GM19438 (cell line): ENCODE measurements around the gene COL24A1.
"Not testable (repeated sequence)": the region's sequence is repeated elsewhere in the genome, so short reads cannot be mapped to it uniquely, and the experiment has no call there.

Source experiments
- ATAC-seq: cut with Tn5 transposase; IDR thresholded peaks from one replicate; pipeline ENCODE4 v1.9.1; 2021; ENCODE audit warnings: low read depth; ENCODE audit not compliant: unreplicated experiment

The COL24A1 gene

DNA sequence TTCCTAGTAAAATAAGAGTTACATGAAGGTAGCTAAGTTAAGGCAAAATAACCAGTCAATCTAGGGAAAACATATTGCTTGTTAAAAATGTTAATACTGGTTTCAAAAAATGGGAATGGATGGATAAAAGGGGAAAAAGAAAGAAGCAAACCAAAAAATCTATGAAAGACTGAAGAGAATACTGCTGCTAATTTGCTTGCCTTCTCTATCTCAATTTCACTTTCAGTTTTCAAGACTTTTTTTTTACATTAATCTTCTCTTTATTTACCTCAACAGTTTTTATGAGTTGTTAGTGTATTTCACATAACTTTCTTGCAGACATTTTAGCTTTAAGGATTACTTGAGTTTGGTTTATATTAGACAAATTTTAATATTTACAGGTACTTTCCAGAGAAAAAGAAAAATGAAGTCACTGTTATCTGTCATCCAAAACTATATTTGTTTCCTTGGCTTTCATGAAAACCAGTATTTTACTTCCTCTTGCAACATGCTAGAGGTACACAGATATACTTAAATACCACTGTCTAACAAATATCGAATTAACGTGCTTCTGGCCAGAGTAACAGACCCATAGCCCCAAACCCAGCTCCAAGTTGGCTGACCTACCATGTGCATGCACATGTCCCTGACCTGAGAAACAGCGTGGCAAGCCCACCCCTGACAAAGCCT lies 70.7 kb downstream of the COL24A1 start:
- no peak for ATAC-seq

DNA sequence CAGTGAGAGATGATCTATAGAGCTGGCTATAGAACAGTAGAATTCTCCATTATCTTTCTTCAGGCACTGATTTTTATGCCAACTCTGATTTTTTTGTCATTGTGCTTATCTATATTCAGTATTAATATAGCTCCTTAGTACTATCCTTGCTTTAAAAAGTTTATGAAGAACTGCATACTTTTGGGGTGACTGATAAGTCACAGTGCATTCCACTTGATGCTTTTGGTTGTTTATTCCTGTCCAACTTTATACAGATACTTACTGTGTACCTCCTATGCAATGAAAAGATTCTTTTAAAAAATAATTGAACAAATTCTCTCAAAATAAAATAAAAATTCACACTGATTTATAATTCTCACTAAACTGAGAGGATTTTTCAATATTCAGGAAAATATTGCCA lies 71.6 kb downstream of the COL24A1 start:
- ATAC-seq: no peak

DNA sequence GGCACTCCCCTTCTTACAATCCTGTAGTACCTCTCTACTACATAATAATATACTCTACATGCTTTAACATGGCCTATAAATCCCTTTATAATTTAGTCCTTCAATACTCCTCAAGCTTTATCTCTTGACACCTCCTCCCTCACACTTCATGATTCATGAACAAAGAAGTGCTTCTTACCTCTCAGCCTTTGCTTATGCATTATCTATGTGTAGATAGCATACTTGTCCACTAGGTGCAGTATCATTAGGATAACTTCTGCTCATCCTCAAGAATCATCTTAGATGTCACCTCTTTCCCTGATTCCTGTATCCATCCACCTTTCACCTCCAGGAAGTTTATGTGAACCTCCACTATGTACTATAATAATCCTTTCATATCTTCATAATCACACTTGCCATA lies 74.4 kb downstream of the COL24A1 start:
- ATAC-seq: no peak

DNA sequence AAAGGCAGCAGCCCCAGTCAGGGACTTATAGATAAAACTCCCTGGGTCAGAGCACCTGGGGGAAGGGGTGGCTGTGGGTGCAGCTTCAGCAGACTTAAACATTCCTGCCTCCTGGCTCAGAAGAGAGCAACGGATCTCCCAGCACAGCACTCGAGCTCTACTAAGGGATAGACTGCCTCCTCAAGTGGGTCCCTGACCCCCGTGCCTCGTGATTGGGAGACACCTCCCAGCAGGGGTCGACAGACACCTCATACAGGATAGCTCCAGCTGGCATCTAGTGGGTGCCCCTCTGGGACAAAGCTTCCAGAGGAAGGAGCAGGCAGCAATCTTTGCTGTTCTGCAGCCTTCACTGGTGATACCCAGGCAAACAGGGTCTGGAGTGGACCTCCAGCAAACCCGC lies 84.1 kb downstream of the COL24A1 start:
- ATAC-seq: not testable (repeated sequence)

DNA sequence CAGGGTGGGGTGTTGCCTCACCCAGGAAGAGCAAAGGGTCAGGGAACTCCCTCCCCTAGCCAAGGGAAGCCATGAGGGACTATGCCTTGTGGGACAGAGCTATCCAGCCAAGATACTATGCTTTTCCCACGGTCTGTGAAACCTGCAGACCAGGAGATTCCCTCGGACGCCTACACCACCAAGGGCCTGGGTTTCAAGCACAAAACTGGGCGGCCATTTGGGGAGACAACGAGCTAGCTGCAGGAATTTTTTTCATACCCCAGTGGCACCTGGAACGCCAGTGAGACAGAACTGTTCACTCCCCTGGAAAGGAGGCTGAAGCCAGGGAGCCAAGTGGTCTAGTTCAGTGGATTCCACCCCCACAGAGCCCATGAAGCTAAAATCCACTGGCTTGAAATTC lies 84.7 kb downstream of the COL24A1 start:
- not testable (repeated sequence) for ATAC-seq

DNA sequence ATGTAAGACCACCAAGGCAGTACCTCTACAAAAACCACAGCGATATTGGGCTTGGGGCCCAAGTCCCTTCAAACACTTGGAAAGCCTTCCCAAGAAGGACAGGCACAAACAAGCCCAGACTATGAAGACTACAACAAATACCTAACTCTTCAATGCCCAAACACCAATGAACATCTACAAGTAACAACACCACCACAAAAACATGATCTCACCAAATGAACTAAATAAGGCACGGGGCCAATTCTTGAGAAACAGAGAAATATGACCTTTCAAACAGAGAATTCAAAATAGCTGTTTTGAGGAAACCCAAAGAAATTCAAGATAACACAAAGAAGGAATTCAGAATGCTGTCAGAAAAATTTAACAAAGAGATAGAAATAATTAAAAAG lies 86.8 kb downstream of the COL24A1 start:
- ATAC-seq: no peak

DNA sequence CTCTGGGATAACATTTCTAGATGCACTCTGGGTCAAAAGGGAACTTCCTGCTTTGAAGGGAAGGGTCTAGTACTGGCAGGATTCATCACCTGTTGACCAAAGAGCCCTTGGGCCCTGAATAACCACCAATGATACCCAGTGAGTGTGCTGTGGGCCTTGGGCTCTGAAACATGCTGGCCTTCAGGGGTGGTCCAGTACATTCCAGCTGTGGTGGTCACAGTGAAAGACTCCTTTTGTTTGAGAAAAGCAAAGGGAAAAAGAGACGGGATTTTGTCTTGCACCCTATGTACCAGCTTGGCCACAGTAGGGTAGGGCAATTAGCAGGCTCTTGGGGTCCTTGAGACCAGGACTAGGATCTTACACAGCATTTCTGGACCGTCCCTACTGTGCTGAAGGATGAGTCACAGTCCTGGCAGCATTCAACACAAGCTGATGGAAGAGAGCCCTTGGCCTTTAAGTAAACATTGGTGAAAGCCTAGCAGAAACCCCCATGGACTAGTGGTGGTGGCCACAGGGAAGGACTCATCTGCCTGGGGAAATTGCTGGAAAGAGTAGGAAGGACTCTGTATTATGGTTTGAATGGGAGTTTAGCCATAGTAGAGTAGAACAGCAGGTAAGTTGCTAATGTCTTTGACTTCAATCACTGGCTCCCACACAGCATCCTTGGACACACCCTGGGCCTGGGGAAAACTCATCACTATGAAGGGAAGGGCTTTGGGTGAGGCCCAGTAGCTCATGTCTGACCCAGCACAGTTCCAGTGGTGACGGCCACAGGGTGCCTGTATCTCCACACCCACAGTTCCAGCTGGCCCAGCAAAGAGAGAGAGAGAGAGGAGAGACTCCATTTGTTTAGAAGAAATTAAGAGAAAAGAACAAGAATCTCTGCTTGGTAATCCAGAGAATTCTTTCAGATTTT lies 87.5 kb downstream of the COL24A1 start:
- ATAC-seq: no peak

DNA sequence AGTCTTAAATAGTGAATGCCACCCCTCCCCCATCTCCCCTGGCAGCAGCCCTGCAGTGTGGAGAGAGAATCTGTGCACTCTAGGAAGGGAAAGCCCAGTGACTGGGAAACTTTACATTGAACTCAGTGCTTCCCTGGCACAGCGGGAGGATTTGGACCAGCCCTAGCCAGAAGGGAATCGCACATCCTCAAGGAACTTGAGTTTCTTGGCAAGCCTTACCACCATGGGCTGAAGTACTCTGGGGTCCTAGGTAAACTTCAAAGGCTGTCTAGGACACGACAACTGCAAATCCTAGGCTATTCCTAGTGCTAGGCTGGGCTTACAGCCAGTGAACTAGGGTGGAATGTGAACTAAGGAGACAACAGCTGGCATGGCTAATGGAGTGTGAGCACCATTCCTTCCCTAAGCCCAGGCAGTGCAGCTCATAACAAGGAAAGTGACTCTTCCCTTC lies 88.3 kb downstream of the COL24A1 start:
- ATAC-seq: no peak

DNA sequence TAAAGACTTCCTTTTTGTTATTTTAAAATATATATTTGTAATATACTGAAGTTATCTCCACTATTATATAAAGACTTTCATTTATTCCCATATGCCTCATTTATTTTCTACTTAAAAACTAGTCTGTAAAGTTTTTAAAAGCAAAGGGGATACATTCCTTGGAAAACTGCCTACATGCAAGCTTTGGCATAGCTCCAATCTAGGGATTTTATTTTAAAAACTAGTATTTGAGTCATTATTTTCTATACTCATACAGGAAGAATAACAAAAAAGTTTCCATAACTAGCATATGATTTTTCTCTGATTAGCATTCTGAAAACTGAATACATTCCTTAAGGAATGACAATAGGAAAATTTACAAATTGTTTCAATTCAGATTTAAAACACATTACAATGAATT lies 88.9 kb downstream of the COL24A1 start:
- no peak for ATAC-seq

DNA sequence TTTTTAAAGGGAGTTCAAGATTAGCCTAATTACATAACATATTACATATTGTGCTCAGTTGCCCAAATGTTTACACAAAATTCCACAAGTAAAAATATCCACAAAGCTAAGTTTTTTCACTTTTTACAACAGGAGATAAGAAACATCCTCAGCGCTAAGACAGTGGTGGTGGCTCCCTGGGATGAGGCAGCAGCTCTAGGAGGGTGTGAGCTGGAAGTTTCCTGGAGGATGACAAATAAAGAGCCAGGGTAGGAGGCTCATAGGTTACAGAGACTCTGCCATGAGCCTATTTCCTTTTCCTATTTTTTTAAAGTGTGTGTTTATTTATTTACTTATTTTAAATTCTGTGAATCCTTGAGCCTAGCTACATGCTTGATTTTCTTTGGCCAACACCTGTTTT lies 91.7 kb downstream of the COL24A1 start:
- ATAC-seq: no peak

DNA sequence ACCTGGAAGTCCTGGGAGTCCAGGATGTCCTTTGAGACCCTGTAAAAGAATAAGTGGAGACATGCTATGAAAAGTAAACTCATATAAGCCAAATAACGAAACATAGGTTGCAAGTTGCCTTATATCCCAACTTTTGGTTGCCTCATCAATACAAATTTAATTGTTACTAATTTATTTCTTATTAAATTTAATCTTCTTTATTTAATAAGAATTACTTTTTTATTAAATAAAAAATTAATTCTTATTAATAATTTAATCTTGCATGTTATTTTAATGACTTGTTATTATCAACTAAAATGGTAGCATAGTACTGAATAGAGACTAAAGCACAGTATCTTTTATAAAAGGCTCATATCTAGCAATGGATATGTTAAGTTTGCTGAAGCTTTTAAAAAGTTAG lies 92.9 kb downstream of the COL24A1 start:
- ATAC-seq: no peak

DNA sequence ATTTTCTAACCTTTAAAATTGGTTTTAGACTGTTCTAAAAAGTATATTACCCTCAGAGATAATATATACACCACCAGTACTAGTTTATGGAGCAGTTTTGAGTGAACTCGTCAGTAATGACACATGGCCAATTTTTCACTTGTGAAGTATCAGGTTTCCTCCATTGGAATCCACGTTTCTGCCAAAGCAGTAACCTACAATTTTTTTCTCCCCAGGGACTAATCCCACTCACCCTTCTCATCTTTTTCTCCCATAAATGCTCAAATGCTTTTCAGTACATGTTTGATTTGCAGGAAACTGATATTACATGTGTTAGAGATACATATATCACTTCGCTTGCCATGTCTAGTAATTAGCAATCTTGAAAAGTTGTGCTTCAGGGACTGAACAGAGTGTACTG lies 94.1 kb downstream of the COL24A1 start:
- no peak for ATAC-seq

DNA sequence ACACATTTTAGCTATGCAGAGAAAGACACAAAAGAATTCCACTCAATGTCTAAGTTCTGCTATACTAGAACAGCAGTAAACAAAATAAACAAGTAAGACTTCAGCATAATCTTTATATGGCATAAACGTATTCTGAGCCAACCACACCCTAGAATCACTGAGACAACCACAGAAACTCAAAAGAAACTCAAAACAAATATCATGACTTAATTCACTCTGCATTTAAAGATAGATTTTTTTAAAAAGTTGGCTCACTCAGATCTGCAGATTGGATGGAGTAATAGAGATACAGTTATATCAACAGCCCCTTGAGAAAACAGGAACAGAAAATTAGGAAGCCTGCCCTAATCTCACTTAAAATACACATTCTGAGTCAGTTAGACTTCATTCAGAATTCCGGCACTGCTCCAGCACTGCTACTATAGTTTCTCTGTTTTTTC lies 95.0 kb downstream of the COL24A1 start:
- ATAC-seq: no peak

DNA sequence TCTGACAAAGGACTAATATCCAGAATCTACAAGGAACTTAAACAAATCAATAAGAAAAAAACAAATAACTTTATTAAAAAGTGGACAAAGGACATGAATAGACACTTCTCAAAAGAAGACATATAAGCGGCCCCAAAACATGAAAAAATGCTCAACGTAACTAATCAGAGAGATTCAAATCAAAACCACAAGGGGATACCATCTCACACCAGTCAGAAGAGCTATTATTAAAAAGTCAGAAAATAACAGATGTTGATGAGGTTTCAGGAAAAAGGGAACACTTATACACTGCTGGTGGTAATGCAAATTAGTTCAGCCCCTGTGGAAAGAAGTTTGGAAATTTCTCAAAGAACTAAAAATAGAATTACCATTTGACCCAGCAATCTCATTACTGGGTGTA lies 102.2 kb downstream of the COL24A1 start:
- no peak for ATAC-seq

DNA sequence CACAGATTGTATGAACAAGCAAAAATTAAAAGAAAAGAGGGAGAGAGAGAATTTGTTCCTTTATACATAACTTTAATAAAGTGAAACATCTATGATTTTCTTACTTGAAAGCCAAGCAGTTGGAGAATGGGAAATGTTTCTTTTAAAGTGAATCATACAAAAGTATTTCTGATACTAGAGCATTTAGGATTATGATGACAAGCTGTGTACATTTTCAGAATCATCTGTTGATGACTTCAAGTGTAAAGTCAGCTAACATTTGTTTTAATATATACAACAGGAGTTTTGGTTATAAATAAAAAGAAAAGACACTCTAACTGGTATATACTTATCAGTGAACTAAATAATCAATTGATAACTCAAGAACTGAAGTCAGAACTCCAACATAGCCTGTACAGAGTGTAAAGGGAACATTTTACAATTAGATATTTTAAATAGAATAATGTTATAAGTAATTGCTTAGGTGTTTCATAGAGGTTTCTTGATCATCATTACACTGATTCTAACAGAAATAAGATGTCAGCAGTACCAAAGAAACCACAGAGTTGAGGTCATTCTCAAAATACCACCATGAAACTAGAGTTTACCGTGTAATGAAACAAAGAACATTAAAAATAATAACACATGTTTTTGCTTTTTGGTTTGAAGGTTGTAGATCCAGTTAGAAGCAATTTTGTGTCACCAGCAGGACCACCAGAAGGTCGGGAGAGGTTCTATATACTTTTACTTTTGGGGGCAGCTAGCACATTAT lies 103.4 kb downstream of the COL24A1 start:
- ATAC-seq: no peak

DNA sequence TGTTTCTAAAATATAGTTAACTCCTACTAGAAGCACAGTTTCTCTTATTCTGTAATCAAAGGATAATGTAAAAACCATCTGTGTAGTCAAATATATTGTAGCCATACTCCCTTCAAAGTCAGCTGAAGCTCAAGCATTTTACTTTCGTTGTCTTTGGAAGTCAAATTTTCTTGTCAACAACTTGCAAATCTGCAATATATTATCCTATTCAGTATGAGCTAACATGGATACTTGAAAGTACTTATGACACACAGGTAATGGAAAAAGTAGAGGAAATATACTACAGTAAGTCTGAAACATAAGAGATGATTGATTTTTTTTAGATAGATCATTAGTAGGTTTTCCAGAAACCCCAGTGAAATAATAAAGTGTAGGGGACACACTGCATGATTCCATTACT lies 121.5 kb downstream of the COL24A1 start:
- no peak for ATAC-seq

DNA sequence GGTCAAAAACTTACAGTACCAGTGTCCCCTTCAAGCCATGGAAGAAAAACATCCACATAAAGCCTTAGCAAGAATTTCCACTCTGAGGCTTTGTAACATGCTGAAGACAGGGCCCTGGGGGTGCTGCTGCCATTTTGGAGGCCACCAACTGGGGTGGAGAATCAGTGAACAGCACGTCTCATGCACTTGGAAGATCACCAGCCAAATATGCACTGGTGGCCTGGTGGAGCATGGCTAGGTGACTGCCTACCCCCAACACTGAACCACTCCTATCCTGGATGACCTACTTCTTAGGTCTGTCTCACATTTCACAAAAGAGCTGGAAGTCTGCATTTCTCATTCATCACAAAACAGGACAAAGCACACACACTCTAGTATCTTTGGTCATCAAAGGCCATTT lies 126.4 kb downstream of the COL24A1 start:
- no peak for ATAC-seq

DNA sequence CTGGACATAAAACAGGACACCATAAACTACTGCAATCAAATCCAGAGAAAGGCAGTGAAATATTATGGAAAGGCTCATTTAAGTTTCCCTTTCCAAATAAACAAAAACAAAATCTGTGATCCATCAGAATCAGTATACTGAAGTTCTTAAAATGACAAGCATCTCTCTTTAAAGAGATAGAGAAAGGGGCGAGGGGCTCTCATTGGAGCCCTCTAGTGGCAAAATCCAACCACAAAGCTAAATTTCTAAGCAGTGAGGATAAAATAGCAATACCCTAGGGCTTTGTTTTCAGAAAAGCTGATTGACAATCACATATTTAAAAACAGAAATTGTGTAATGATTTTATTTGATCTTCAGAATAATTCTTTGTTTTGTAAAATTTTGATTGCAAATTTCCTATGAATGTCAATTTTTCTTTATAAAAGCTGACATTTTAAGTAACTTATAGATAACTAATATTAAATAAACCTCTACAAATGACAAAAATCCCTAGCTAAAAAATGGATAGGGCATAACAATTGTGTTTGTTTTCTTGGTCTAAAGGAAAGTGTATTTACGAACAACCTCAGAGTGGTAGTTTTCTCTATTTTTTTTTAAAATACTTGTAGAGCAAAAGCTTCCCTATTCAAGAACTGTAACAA lies 138.2 kb downstream of the COL24A1 start:
- peak; percentile 76 for ATAC-seq

DNA sequence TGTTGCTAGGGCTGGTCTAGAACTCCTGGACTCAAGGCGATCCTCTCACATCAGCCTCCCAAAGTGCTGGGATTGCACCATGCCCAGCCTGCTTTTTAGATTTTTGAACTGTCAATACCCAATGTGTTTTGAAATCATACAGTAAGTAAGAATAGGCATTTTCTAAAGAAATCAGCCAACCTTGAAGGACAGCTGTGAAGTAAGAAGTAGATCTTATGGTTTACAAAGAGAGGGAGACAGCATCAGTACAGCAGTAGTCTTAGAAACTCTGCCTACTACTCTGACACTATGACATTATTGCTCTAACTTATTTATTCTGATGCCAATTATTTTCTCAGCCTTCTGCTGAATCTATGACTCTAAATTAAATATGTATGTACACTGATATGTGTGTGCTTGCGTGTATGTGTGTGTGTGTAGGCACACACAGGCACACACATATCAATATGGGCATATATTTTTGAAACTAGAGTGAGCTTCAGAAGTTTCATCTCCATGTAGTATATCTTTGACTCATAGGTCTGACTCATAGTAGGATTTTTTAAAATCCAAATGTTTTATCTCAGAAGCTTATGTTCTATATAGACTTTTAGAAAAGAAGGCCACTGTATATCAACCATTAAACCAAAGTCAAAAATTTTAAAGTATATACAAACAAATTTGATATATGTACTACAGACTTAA lies 140.4 kb downstream of the COL24A1 start:
- no peak for ATAC-seq

DNA sequence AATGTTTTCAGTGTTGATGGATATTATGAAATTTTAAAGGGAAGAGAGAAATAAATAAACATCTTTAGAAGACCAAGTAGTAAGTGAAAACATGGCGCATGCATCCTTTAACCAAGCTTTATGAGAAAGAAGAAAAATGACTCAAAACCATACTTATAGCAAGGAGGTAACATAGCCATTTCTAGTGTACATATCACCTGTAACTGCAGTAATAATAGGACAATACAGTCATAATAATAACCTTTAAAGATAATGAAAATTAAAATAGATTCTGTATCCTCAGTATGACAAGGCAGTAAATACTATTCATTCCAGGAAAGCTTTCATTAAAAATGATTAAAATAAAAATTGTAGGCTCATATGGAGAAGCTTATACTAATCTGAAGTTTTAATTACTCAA lies 141.2 kb downstream of the COL24A1 start:
- no peak for ATAC-seq
